PC-9 (cell line): ENCODE measurements around the gene IRAK2. TPM values are rescaled to one million over a fixed set of nuclear protein-coding genes. Genes with fewer than 3 reads are reported as not detected.

Experiments
- BruUV-seq: library from RNA; stranded (reverse); fragments of 400-500 nt; replicated peaks from 2 replicates; lab custom pipeline; 2021; lab: Mats Ljungman, UMichigan
- CTCF ChIA-PET: fragments of 300-600 bp; sonication (Branson Sonifier 250); formaldehyde crosslinking; loops from one replicate; lab custom pipeline; 2022; ENCODE audit warnings: antibody characterized with exemption; lab: Charles Lee
- POLR2A ChIA-PET: fragments of 300-600 bp; sonication (Branson Sonifier 250); formaldehyde crosslinking; loops from one replicate; lab custom pipeline; 2022; ENCODE audit warnings: antibody characterized with exemption; ENCODE audit not compliant: unreplicated experiment; lab: Charles Lee
- DNase-seq, 2 experiments: peaks; one replicate each; pipeline versions ENCODE4 v3.0.0 to v3.0.0-alpha.2; 2015 to 2022; ENCODE audit warnings: mixed read lengths in 1 of 2
- H2AFZ ChIP-seq: fragments of 200-600 bp; sonication (generic); 2 replicates; pipeline ENCODE4 v1.8.1; 2017; ENCODE audit warnings: antibody characterized with exemption
- H3F3A ChIP-seq: fragments of 200-600 bp; sonication (generic); 2 replicates; pipeline ENCODE4 v1.8.1; 2017; ENCODE audit warnings: antibody characterized with exemption, mild to moderate bottlenecking, low read depth; ENCODE audit not compliant: insufficient read depth
- H3K27ac ChIP-seq: fragments of 200-600 bp; sonication (generic); 2 replicates; pipeline ENCODE4 v1.6.1; 2016; ENCODE audit warnings: mixed run types
- H3K27me3 ChIP-seq: fragments of 200-600 bp; sonication (generic); 2 replicates; pipeline ENCODE4 v1.6.1; 2016; ENCODE audit warnings: low read depth, mixed run types; ENCODE audit not compliant: insufficient read depth
- H3K36me3 ChIP-seq: fragments of 200-600 bp; sonication (generic); 2 replicates; pipeline ENCODE4 v1.6.1; 2016; ENCODE audit warnings: low read depth, mixed run types
- H3K4me1 ChIP-seq: fragments of 200-600 bp; sonication (generic); replicated peaks from 2 replicates; pipeline ENCODE4 v1.6.1; 2016; ENCODE audit warnings: mixed run types; ENCODE audit not compliant: insufficient read depth
- H3K4me2 ChIP-seq: fragments of 200-600 bp; sonication (generic); 2 replicates; pipeline ENCODE4 v1.6.1; 2017; ENCODE audit warnings: mixed run types
- H3K4me3 ChIP-seq: fragments of 200-600 bp; sonication (generic); 2 replicates; pipeline ENCODE4 v1.6.1; 2016; ENCODE audit warnings: mixed run types
- H3K79me2 ChIP-seq: fragments of 200-600 bp; sonication (generic); 2 replicates; pipeline ENCODE4 v1.6.1; 2017; ENCODE audit warnings: low read depth, mixed run types
- H3K9me2 ChIP-seq: fragments of 200-600 bp; sonication (generic); 2 replicates; pipeline ENCODE4 v1.8.1; 2017; ENCODE audit warnings: mild to moderate bottlenecking; ENCODE audit not compliant: insufficient read depth
- H3K9me3 ChIP-seq: fragments of 200-600 bp; sonication (generic); 2 replicates; pipeline ENCODE4 v1.8.1; 2016; ENCODE audit warnings: low read depth; ENCODE audit not compliant: insufficient read depth
- H4K20me1 ChIP-seq: fragments of 200-600 bp; sonication (generic); 2 replicates; pipeline ENCODE4 v1.8.1; 2017; ENCODE audit not compliant: insufficient read depth
- EZH2 ChIP-seq: fragments of 200-600 bp; sonication (generic); IDR thresholded peaks from 2 replicates; pipeline ENCODE4 v1.8.0; 2017; ENCODE audit warnings: antibody characterized with exemption, low read depth
- intact Hi-C: fragments of 100-400 bp; cut with micrococcal nuclease; formaldehyde crosslinking; loops from one replicate; pipeline ENCODE4 v1.10.0; 2022; ENCODE audit not compliant: unreplicated experiment
- total RNA-seq: library from RNA; stranded (reverse); gene quantifications from 2 replicates; pipeline ENCODE4 v1.2.3, GENCODE V29; 2021
- TF ChIP-seq, protein P1 (sequence below): fragments of 200-600 bp; sonication (generic); conservative IDR thresholded peaks from 2 replicates; pipeline ENCODE4 v1.6.1; 2017; ENCODE audit warnings: mixed run types, antibody characterized with exemption, mild to moderate bottlenecking, moderate library complexity

The IRAK2 gene
- total RNA-seq, 1 experiment from 2014 or later = 2.7 TPM

DNA sequence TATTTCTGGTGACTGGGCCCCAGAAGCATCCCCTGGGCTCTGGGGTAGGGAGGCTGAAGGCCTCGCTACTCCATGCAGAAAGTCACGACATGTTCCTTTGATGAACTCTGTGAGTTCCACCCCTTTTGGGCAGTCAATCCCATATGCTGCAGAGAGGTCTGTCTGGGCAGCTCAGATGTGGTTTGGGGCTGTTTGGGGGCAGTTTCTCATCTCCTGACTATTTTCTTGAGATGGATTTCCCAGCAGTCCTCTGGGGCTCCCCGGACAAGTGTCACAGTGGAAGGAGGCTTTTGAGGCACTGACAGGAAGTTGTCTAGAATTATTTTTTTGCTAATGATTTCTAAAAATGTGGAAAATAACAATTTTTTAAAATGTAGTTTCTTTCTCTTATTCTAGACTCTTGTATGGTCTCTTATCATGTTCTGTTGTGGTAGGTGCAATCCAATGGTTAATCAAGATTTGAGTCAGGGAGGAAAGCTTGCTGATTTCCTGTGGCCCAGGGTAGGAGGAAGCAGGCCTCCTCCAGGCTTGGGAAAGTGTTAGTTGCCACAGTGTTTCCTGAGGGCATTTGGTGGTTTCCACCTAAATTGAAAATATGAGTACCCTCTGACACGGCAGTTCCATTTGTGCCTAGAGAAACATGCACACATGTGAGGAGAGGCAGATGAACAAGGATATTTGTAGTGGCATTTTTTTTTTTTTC, 63.7 kb downstream of the IRAK2 start:
- Histone ChIP-seq H3K4me1 (peaks cover 10% of the 10 kb centered on the region), H3F3A (peaks cover 19% of the 10 kb centered on the region; the same call in 1 of the 2 replicates), H3K9me3 (no peaks in the 10 kb centered on the region), H3K27ac (no peak overlapping the region), H3K9me2 (no peaks in the 10 kb centered on the region), H3K27me3 (no peaks in the 10 kb centered on the region), H3K4me2 (no peak overlapping the region), H4K20me1 (no peaks in the 10 kb centered on the region), H2AFZ (no peak overlapping the region), H3K36me3 (no peaks in the 10 kb centered on the region), H3K79me2 (no peaks in the 10 kb centered on the region), H3K4me3 (no peak overlapping the region)
- no TSS peak for BruUV-seq
- no peak for DNase-seq
- ChIA-PET POLR2A (no interaction called here), CTCF (interaction anchor here (0.6 kb wide), 1 partner anchor 50 kb away, joined by 6 read pairs; no protein-coding TSS in a partner anchor)
- TF ChIP-seq, protein P1, sequence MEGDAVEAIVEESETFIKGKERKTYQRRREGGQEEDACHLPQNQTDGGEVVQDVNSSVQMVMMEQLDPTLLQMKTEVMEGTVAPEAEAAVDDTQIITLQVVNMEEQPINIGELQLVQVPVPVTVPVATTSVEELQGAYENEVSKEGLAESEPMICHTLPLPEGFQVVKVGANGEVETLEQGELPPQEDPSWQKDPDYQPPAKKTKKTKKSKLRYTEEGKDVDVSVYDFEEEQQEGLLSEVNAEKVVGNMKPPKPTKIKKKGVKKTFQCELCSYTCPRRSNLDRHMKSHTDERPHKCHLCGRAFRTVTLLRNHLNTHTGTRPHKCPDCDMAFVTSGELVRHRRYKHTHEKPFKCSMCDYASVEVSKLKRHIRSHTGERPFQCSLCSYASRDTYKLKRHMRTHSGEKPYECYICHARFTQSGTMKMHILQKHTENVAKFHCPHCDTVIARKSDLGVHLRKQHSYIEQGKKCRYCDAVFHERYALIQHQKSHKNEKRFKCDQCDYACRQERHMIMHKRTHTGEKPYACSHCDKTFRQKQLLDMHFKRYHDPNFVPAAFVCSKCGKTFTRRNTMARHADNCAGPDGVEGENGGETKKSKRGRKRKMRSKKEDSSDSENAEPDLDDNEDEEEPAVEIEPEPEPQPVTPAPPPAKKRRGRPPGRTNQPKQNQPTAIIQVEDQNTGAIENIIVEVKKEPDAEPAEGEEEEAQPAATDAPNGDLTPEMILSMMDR = no peak
- TF ChIP-seq EZH2 = no peak
- intact Hi-C loops = loop anchor here (10.0 kb wide), 1 partner anchor 144 kb away; no protein-coding TSS in a partner anchor

GRCh38 chr3:10229576-10229975, 64.9 kb downstream of the IRAK2 start:
- H3K4me2 ChIP-seq = no peak overlapping the region
- H3F3A ChIP-seq = peaks cover 14% of the 10 kb centered on the region; the same call in 1 of the 2 replicates
- POLR2A ChIA-PET = no interaction called here
- no TSS peak for BruUV-seq
- H4K20me1 ChIP-seq = no peaks in the 10 kb centered on the region
- H3K27me3 ChIP-seq = no peaks in the 10 kb centered on the region
- DNase-seq = no peak
- H3K9me3 ChIP-seq = no peaks in the 10 kb centered on the region
- no peaks in the 10 kb centered on the region for H3K9me2 ChIP-seq
- H3K36me3 ChIP-seq = no peaks in the 10 kb centered on the region
- intact Hi-C loops = loop anchor here (10.0 kb wide), 1 partner anchor 145 kb away; no protein-coding TSS in a partner anchor
- CTCF ChIA-PET = no interaction called here
- no peaks in the 10 kb centered on the region; the same call in 1 of the 2 replicates for H3K4me1 ChIP-seq
- H3K4me3 ChIP-seq = no peak overlapping the region
- no peaks in the 10 kb centered on the region for H3K79me2 ChIP-seq
- TF ChIP-seq, protein P1 = no peak
- no peak for TF ChIP-seq EZH2
- no peak overlapping the region for H3K27ac ChIP-seq
- H2AFZ ChIP-seq = no peak overlapping the region

DNA sequence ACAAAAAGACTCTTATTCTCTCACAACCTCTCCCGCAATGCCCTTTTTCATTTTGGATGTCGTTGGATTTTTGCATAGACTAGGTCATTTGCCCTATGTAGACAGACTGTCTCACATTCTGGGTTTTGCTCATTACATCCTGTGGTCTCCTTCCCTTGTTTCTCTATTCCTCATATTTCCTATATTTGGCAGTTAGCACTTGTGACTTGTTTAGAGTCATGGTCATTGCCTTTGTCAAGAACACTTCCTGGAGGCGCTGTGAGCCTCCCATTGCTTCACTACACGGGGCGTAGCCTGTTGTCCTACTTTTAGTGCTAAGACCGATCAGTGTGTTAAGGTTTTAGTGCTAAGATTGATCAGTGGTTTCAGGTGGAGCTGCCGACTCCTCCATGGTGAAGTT, 67.4 kb downstream of the IRAK2 start:
- no peaks in the 10 kb centered on the region for H3K4me1 ChIP-seq
- no peaks in the 10 kb centered on the region for H4K20me1 ChIP-seq
- no TSS peak for BruUV-seq
- H3K27ac ChIP-seq = no peak overlapping the region
- H3K4me3 ChIP-seq = no peak overlapping the region
- no peaks in the 10 kb centered on the region for H3K27me3 ChIP-seq
- H3K9me2 ChIP-seq = no peaks in the 10 kb centered on the region
- DNase-seq = no peak
- H3K9me3 ChIP-seq = no peaks in the 10 kb centered on the region
- H3F3A ChIP-seq = peaks cover 6% of the 10 kb centered on the region; the same call in 1 of the 2 replicates
- H3K36me3 ChIP-seq = peaks cover 4% of the 10 kb centered on the region; the same call in 1 of the 2 replicates
- no peaks in the 10 kb centered on the region for H3K79me2 ChIP-seq
- H2AFZ ChIP-seq = no peak overlapping the region
- ChIA-PET CTCF (no interaction called here), POLR2A (no interaction called here)
- TF ChIP-seq, protein P1 = no peak
- no peak overlapping the region for H3K4me2 ChIP-seq
- intact Hi-C loops = no loop called here
